ENCODE measurements around the gene TBXAS1. TPM values are rescaled to one million over a fixed set of nuclear protein-coding genes. Genes with fewer than 3 reads are reported as not detected.

TBXAS1 gene
- total and polyA plus RNA-seq, 2 donors (not counting 3 experiments of a cell fraction or from before 2014, with no cell fraction given), result 2.1 to 4.3 TPM

GRCh38 chr7:139973101-139974050, 144.3 kb downstream of the TBXAS1 start:
- Histone ChIP-seq H2AFZ (ENCODE audit: low read depth, low read length) (no peak overlapping the region), H3K36me3 (ENCODE audit: control insufficient read depth in 2 of 2, extremely low read depth in 1 of 2, insufficient read depth in 2 of 2, low read length in 2 of 2) (no peaks in the 10 kb centered on the region), H3K9ac (replicated peaks; ENCODE audit: extremely low read depth, insufficient read depth, low read length) (no peak overlapping the region), H3K9me1 (replicated peaks; ENCODE audit: control insufficient read depth, extremely low read depth, insufficient read depth, low read length) (no peaks in the 10 kb centered on the region), H3K79me2 (ENCODE audit: control insufficient read depth, insufficient read depth, low read length) (no peaks in the 10 kb centered on the region), H3K27ac (ENCODE audit: insufficient read depth, low read depth, low read length) (no peak overlapping the region), H3K4me3 (replicated peaks in 1 of 3; ENCODE audit: insufficient read depth in 1 of 3, low read depth in 1 of 3, low read length in 3 of 3) (no peak overlapping the region), H3K9me3 (replicated peaks; ENCODE audit: control insufficient read depth, insufficient read depth, low read length) (no peaks in the 10 kb centered on the region), H3K4me2 (ENCODE audit: insufficient read depth, low read length) (no peak overlapping the region), H3K4me1 (ENCODE audit: control insufficient read depth, extremely low read depth, insufficient read depth, low read length) (no peaks in the 10 kb centered on the region), H3K27me3 (ENCODE audit: control insufficient read depth in 2 of 2, insufficient read depth in 2 of 2, low read length in 2 of 2) (peaks cover 11% of the 10 kb centered on the region in 2 experiments), H4K20me1 (replicated peaks; ENCODE audit: control insufficient read depth, extremely low read depth, insufficient read depth, low read length) (no peaks in the 10 kb centered on the region)
- no peak for FAIRE-seq
- intact Hi-C loops (cut with micrococcal nuclease), result no loop called here
- POLR2A ChIA-PET, result no interaction called here
- no peak for DNase-seq (ENCODE audit: low read depth, low spot score)
- CTCF ChIA-PET, result interaction anchor here (0.6 to 1.7 kb wide), 5 partner anchors 57 to 371 kb away, joined by 3 to 6 read pairs (median 4); no protein-coding TSS in a partner anchor
- TF ChIP-seq MYC (IDR thresholded peaks at IDR 0.05; ENCODE audit: low read depth, low read length), result no peak
- TF ChIP-seq GATA2 (IDR thresholded peaks at IDR 0.05; ENCODE audit: insufficient read depth, insufficient read length, low read depth, low read length), result no peak
- no peak for TF ChIP-seq MAX (IDR thresholded peaks at IDR 0.05; ENCODE audit: insufficient read depth, insufficient read length)
- TF ChIP-seq FOS (IDR thresholded peaks at IDR 0.05; ENCODE audit: borderline replicate concordance, insufficient read depth, low read length), result no peak
- TF ChIP-seq EZH2 (IDR thresholded peaks at IDR 0.05; ENCODE audit: borderline replicate concordance, low read depth, low read length, severe bottlenecking), result no peak
- TF ChIP-seq JUN (IDR thresholded peaks at IDR 0.05; ENCODE audit: borderline replicate concordance, insufficient read depth, insufficient read length, low read depth), result no peak
- no peak for TF ChIP-seq POLR2AphosphoS5 (IDR thresholded peaks at IDR 0.05; ENCODE audit: insufficient read depth, low read depth, low read length)
- no peak for TF ChIP-seq POLR2A (IDR thresholded peaks at IDR 0.05; ENCODE audit: low read depth, low read length)
- no peak for TF ChIP-seq CTCF (IDR thresholded peaks at IDR 0.05; ENCODE audit: extremely low read depth in 1 of 2, insufficient read depth in 1 of 2, low read depth in 1 of 2, low read length in 2 of 2)
- BruUV-seq (replicated peaks), result no TSS peak
- dilution Hi-C loops (cut with MboI; ENCODE audit: extremely low pct_ligation_motif_present, low sequenced_read_pairs), result no loop called here
